HG03575 (cell line): ENCODE results near the gene SCPEP1.
A peak's percentile ranks its signal among the peaks of the same experiment; 100 is the strongest.
"Not testable (repeated sequence)": the region's sequence is repeated elsewhere in the genome, so short reads cannot be mapped to it uniquely, and the experiment has no call there.

Source experiments
- ATAC-seq: cut with Tn5 transposase; IDR thresholded peaks from one replicate; pipeline ENCODE4 v1.9.1; 2021; ENCODE audit not compliant: unreplicated experiment, insufficient number of reproducible peaks, low FRiP score; ENCODE audit errors: extremely low read depth

The SCPEP1 gene

GRCh38 chr17:56960596-56961538 is 17.1 kb upstream of the SCPEP1 start, which contains the start of gene COIL:
TSS of gene COIL (minus strand) at chr17:56961050. CDS start at chr17:56961019, 31 bp downstream.
- peak; percentile 67 for ATAC-seq

GRCh38 chr17:56965241-56965640 is 12.7 kb upstream of the SCPEP1 start:
- not testable (repeated sequence) for ATAC-seq

GRCh38 chr17:56965681-56966080 is 12.2 kb upstream of the SCPEP1 start:
- not testable (repeated sequence) for ATAC-seq

- no peak for ATAC-seq
These were observed 11.6 kb upstream of the SCPEP1 start for GRCh38 chr17:56966338-56966737.

GRCh38 chr17:56970974-56971373 is 7.0 kb upstream of the SCPEP1 start:
- no peak for ATAC-seq

- no peak for ATAC-seq
These were observed 5.7 kb upstream of the SCPEP1 start for GRCh38 chr17:56972111-56972730.

- ATAC-seq, result no peak
These were observed 4.4 kb upstream of the SCPEP1 start for GRCh38 chr17:56973520-56973919.

- no peak for ATAC-seq
These were observed 3.9 kb upstream of the SCPEP1 start for GRCh38 chr17:56974055-56974454.

GRCh38 chr17:56975656-56976055 is 2.3 kb upstream of the SCPEP1 start:
- ATAC-seq, result no peak

- no peak for ATAC-seq
These were observed 856 bp upstream of the SCPEP1 start for GRCh38 chr17:56976941-56977608.

- no peak for ATAC-seq
These were observed 635 bp downstream of the SCPEP1 start for GRCh38 chr17:56978441-56979090.

- no peak for ATAC-seq
These were observed 1.2 kb downstream of the SCPEP1 start for GRCh38 chr17:56979091-56979480.

GRCh38 chr17:56980526-56980925 is 2.6 kb downstream of the SCPEP1 start:
- not testable (repeated sequence) for ATAC-seq

GRCh38 chr17:56982312-56982711 is 4.4 kb downstream of the SCPEP1 start:
- ATAC-seq, result no peak

- ATAC-seq, result no peak
These were observed 5.4 kb downstream of the SCPEP1 start for GRCh38 chr17:56983366-56983765.

- no peak for ATAC-seq
These were observed 7.6 kb downstream of the SCPEP1 start for GRCh38 chr17:56985371-56986162.

- no peak for ATAC-seq
These were observed 9.4 kb downstream of the SCPEP1 start for GRCh38 chr17:56987283-56987834.

- no peak for ATAC-seq
These were observed 11.1 kb downstream of the SCPEP1 start for GRCh38 chr17:56988901-56989572.
